Lower leg skin (tissue), 3 donors: Measurements from ENCODE around the gene GRIK3.

Experiments used
- POLR2A ChIP-seq, 2 donors: fragments of 450-650 bp; IDR thresholded peaks; one replicate each; pipeline ENCODE4 v1.6.1; 2016 to 2017; ENCODE audit warnings: antibody characterized with exemption in 2 of 2, mild to moderate bottlenecking in 1 of 2, moderate library complexity in 1 of 2
- TF ChIP-seq, protein P1 (sequence below), 3 donors: fragments of 450-650 bp; IDR thresholded peaks; one replicate each; pipeline ENCODE4 v1.5.1; 2016; ENCODE audit warnings: antibody characterized with exemption in 3 of 3, mild to moderate bottlenecking in 3 of 3, moderate library complexity in 2 of 3

DNA sequence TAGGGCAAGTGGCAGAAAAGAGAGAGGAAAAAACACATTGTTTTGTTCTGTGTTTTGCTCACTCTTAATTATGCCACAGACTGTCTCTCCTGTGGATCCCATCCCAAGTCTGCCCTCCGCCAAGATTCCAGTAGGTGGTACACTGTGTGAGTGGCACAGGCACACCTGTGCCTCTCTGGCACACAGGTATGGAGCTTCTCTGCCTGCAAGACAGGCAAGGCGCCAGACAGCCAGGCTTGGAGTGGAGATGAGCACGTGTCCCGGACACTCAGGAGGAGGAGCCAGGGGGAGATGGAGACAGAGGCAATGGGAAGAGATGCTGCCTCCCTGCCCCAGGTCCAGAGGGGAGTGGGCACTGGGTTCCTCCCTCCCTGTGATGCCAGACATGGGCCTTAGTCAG lies 6.5 kb upstream of the GRIK3 start:
- TF ChIP-seq, protein P1, sequence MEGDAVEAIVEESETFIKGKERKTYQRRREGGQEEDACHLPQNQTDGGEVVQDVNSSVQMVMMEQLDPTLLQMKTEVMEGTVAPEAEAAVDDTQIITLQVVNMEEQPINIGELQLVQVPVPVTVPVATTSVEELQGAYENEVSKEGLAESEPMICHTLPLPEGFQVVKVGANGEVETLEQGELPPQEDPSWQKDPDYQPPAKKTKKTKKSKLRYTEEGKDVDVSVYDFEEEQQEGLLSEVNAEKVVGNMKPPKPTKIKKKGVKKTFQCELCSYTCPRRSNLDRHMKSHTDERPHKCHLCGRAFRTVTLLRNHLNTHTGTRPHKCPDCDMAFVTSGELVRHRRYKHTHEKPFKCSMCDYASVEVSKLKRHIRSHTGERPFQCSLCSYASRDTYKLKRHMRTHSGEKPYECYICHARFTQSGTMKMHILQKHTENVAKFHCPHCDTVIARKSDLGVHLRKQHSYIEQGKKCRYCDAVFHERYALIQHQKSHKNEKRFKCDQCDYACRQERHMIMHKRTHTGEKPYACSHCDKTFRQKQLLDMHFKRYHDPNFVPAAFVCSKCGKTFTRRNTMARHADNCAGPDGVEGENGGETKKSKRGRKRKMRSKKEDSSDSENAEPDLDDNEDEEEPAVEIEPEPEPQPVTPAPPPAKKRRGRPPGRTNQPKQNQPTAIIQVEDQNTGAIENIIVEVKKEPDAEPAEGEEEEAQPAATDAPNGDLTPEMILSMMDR (IDR thresholded peaks at IDR 0.05): no peak
- no peak for TF ChIP-seq POLR2A (IDR thresholded peaks at IDR 0.05)
